Transverse colon (tissue), 3 donors: ENCODE data around the gene IPO5.

Experiments
- POLR2A ChIP-seq: fragments of 450-650 bp; IDR thresholded peaks from one replicate; pipeline ENCODE4 v1.6.1; 2016; ENCODE audit warnings: antibody characterized with exemption, mild to moderate bottlenecking, moderate library complexity
- TF ChIP-seq, protein P1 (sequence below), 5 experiments: fragments of 200-600 bp in 3 of 5; fragments of 450-650 bp in 2 of 5; sonication (generic) in 3 of 5; IDR thresholded peaks; 1 replicate in 2 of 5; 2 replicates in 3 of 5; pipeline ENCODE4 v1.5.1; 2016 to 2017; ENCODE audit warnings: antibody characterized with exemption in 5 of 5, inconsistent platforms in 3 of 5, mild to moderate bottlenecking in 2 of 5, moderate library complexity in 1 of 5

DNA sequence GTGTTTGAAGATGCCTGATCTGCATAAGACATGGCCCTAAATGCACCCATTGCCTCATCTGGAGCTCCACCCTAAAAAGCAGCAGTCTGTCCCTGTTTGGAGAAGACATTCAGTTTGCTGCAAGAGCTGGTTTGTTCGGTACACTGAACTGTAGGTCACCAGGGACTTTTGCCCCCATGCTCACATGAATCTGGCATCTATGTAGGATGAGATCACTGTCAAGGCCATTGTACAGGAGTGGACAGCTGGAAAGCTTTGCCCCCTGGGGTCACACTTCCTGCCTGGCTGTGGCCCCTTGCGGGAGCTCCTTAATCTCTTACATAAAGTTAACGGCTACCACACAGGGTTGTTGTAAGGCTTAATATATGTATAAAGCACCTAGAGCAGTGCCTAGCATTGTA lies 73.0 kb downstream of the IPO5 start:
- TF ChIP-seq, protein P1, sequence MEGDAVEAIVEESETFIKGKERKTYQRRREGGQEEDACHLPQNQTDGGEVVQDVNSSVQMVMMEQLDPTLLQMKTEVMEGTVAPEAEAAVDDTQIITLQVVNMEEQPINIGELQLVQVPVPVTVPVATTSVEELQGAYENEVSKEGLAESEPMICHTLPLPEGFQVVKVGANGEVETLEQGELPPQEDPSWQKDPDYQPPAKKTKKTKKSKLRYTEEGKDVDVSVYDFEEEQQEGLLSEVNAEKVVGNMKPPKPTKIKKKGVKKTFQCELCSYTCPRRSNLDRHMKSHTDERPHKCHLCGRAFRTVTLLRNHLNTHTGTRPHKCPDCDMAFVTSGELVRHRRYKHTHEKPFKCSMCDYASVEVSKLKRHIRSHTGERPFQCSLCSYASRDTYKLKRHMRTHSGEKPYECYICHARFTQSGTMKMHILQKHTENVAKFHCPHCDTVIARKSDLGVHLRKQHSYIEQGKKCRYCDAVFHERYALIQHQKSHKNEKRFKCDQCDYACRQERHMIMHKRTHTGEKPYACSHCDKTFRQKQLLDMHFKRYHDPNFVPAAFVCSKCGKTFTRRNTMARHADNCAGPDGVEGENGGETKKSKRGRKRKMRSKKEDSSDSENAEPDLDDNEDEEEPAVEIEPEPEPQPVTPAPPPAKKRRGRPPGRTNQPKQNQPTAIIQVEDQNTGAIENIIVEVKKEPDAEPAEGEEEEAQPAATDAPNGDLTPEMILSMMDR (IDR thresholded peaks at IDR 0.05): no peak
- TF ChIP-seq POLR2A: no peak
